ENCODE results near the gene FUT7.

Gene FUT7

DNA sequence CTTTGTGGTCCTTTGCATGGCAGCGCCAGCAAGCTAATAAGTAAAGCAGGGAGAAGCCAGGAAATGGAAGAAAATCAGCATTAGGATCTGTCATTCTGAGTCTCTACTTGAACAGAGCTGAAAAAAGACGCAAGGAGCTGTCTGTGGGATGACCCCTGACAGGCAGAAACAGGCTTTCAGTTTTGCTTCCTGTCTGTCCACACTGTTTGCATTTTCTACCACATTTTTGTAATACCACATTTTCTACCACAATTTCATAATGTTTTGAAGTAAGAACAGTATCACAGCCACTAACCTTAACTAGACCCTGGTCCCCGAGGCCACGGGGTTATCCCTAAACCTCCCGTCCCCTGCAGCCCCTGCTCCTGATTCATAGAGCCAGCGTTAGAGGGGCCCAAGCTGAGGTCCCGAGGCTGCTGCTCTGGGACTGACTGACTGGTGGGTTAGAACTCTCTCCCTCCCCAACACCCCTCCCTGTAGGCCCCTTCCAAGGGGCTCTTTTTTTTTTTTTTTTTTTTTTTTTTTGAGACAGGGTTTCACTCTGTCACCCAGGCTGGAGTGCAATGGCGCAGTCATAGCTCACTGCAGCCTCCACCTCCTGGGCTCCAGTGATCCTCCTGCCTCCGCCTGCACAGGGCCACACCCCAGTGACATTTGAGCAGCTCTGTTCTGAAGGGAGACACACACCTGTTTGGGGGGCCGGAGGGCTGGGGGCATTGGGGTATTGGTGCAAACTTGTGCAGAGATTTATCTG, 31.5 kb downstream of the FUT7 start:
- DNase-seq: peak; percentile 45

DNA sequence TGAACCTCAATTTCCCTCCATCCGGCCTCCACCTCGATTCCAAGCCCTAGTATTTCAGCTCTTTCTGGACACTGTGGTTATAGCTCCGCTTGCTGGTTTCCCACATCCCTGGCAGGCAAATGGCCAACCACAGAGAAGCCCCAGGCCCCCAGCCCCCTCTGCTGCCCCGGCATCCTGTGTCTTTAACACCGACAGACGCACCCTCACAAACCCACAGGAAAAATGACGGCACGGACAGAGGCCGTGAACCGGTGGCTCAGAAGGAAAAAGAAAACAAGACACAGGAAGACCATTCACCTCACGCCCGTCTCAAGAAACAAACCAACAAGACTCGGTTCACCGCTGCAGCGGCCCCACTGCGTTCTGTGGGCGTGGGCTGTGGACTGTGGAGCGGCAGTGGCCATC, 34.1 kb downstream of the FUT7 start:
- DNase-seq: peak; percentile 42

DNA sequence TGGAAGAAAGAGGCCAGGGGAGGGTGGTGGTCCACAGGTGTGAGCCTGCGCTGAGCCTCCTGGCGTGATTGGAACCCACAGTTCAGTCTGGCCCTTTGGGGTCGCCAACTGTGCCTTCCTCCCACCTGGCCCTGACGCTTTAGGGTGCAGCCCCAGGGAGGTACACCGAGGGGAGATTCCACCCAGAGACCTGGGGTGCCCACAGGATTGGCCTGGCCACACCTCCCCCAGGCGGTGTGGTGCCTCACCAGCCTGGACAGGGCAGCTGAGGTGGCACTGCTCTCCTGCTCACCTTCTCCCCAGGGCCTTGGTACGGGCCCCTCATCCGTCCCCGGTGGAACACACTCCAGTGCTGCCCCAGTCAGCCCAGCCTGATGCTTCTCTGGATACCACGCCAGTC, 34.5 kb downstream of the FUT7 start:
- DNase-seq: no peak

DNA sequence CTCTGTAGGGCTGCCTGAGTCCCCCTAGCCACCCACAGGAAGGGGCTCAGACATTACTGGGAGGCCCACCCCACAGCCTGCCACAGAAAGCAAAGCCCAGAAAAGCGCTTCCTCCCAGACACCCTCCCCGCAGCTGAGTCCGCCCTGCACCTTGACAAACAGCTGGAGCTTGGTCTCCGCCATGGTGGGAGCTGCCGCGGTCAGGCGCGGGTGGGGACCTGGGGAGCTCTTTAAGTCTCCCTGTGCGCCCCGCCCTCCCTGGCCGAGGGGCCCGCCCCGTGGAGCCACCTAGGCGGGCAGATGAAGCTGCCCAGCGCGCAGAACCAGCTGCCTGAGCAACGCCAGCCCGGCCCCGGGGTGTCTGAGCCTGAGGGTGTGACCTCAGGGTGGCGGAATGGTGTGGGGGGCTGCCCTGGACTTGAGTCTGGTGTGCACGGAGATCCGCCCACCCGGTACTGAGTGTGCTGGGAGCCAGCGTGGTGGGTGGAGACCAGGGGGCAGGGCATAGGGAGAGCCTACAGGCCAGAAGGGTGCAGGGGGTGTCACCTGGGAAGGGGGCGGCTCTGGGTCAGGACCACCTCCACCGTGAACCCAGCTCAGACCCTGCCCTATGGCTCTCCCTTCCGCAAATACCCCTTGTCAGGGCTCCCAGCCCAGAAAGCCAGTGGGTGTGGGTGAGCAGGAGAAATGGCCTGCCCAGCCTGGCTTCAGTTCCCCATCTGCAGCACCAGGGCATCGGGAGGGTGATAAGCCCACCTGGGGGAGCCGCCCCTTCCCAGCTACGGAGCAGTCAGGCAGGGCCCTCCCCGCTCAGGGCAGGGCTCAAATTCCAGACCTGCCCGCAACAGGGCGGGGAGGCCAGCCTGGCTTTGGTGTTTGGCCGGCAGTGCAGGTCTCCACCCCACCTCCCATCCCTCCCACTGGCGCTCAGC, 35.3 kb downstream of the FUT7 start, which contains the start of gene CLIC3:
CLIC3 (minus strand) TSS at position 208 of the 932 bp plus-strand sequence; CDS start at position 183, 25 bp downstream.
- peak; percentile 64 for DNase-seq

DNA sequence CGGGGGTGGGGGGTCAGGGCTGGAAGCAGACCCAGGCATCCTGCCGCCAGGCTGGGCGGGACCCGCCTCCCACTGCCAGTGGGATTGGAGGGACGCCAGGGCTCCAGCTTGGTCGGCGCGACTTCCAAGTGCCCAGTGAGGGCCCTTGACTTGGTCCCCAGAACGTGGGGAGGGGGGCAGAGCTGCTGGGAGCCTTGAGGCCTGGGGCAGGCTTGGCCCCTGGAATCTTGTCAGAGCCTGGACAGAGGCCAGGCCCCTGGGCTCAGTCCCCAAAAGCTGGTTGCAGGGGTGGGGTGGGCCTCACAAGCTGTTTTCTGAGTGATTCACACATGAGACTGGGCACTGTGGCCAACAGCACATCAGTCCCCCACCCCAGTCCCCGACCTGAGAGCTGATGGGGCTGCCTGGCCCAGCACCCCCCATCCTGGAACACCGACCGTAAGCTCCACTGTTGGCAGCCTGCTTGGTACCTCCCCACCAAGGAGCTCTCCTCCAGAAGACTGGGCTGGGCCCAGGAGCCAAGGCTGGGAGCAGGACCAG, 36.0 kb downstream of the FUT7 start:
- no peak for DNase-seq

DNA sequence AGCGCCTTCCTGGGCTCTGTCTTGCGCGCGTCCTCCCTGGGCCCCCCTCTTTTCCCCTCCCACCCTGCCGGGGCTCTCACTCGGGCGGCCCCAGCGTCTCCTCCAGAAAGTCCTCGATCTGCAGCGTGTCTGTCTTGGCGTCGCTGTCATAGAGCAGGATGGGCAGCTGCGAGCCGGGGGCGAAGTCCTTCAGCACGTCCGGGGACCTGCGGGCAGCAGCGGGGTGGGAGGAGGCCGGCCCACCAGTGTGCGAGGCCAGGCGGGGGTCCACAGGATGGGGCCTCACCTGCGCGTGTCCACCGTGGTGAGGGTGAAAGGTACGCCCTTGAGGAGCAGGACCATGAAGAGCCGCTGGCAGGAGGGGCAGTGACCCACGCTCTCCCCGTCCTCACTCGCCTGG, 36.5 kb downstream of the FUT7 start:
- no peak for DNase-seq

DNA sequence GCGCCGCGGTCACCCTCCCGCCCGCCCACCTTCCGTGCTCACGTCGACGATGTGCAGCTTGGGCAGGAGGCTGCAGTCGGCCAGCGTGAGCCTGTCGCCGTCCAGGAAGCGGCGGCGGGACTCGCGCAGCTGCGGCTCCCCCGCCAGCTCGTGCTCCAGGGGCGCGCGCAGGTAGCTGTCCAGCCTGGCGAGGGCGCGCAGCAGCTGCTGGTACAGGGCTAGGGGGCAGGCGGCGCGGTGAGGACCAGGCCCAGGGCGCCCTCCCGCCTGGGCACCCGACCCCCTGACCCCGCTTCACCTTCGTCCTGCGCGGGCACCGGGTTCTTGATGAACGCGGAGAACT, 37.0 kb downstream of the FUT7 start:
- no peak for DNase-seq

DNA sequence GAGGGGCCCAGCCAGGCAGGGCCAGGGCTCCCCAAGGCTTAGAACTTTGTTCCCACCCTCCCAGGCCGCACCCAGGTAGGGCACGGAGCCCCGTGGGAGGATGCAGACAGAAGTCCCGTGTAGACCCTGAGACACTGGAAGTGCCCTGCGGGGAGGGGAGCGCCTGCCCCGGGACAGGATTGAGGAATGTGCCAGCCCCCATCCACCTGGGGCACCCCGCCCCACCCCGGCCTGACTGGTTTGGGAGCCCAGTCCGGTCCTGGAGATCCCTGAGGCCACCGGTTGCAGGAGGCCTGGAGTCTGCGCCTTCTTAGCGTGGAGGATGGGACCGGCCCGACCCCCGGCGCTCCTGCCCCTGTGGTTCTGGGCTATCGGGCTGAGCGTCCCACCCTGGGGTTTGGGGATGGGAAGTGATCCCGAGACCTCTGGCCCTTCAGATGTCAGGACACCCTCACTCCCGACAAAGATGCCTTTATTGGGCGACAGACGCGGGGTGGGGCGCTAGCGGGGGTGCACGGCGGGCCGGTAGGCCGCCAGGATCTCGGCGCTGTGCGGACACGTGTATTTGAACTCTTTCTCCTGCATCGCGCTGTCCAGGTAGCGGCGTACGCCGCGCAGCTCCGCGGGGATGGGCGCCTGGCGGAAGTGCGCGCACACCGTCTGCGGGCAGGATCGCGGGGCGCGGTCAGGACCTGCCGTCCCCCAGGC, 37.6 kb downstream of the FUT7 start:
- no peak for DNase-seq

DNA sequence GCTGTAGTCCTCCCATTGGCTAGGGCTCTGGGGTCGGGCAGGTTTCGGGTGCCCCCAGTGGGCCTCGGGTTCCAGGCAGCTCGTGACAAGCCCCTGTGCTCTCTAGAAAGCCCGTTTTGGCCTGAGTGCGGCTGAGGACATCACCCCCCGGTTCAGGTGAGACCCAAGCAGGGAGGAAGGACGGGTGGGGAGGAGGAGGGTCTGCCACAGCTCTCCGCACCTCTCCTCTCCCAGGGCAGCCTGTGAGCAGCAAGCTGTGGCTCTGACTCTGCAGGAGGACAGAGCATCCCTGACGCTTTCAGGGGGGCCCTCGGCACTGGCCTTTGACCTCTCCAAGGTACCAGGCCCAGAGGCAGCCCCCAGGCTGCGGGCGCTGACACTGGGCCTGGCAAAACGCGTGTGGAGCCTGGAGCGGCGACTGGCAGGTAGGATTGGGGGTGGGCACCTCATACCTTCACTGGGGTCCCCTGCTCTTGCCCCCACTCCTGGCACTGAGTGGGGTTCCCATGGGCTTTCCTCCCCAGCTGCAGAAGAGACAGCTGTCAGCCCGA, 39.0 kb downstream of the FUT7 start:
- no peak for DNase-seq

DNA sequence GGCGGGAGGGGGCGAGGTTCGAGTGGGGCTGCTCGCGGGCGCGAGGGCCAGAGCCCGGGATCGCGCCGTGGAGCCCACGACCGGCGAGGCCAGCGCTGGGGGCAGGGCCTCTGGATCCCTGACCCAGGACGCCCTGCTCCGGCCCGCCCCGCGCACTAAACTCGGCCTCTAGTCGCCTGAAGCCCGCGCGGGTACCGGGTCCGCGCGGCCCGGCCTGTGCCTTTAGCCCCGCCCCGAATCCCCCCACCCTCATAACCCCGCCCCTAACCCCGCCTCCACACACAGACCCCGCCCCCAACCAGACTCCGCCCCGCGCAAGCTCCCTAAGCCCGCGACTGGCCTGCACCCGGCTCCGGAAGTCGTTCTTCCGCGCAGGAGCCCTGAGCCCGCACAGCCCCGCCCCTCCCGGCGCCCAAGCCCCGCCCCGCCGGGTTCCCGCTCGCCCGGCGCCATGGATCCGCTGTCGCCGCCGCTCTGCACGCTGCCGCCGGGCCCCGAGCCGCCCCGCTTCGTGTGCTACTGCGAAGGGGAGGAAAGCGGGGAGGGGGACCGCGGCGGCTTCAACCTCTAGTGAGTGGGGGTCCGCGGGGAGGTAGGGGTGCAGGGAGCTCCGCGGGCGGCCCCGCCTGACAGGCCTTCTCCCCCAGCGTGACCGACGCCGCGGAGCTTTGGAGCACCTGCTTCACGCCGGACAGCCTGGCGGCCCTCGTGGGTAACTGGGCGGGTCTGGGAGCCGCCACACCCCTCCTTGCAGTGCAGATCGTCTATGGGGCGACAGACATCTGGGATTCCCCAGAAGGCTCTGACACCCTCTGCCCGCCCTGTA, 39.7 kb downstream of the FUT7 start, which contains the start of gene PAXX:
PAXX (plus strand) TSS at position 430 of the 826 bp plus-strand sequence; CDS start at position 452, 22 bp downstream.
- DNase-seq: peak; percentile 92

DNA sequence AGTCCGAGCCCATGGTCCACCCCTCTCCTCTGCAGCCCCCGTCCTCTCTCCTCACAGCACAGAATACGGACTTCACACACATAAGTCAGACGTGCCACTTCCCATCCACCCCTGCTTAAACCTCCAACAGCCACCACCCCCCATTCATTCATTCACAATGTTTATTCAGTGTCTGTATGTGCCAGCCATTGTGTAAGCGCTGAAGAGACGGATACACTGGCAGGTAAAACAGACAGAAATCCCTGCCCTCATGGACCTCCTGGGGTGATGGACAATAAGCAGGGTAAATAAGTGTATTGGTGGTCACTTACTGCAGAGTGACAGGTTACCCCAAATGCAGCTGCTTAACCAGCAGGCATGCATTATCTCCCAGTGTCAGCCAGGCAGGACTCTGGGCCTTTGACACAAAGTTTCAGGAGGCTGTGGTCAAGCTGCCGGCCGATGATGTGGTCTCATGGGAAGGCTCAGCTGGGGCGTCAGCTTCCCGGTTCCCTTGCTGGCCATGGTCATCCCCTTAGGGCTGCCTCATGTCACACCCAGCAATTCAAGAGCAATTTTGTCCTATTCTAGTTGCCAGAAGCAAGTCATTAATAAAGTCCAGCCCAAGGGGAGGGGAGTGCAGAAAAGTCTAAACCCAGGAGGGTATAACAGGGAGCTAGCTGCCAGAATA, 41.5 kb downstream of the FUT7 start:
- no peak for DNase-seq

DNA sequence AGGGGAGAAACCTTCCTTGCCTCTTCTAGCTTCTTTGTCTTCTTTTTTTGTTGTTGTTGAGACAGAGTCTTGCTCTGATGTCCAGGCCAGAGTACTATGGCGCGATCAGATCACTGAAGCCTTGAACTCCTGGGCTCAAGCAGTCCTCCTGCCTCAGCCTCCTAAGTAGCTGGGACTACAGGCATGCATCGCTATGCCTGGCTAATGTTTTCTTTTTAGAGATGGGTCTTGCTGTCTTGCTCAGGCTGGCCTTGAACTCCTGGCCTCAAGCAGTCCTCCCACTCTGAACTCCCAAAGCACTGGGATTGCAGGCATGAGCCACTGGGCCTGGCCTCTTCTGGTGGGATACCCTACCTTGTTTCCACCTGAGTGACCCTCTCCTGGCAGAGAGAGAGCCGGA, 43.0 kb downstream of the FUT7 start:
- no peak for DNase-seq

DNA sequence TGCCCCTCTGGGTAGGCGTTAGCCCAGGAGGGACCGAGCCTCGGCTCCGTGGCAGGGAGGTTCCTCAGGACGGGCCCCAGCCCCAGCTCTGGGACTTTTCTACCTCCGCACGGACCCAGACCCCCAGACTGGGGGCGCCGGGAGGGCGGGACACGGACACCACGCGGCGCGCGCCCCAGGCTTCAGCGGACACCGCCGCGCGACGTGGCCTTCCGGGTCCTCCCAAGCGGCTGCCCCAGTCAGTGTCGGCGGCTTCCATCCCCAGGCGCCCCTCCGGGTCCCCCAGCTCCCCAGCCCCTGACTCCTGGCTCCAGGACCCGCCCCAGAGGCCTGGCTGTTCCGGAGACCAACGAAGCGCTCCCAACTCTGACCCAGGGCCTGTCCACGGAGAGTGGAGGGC, 46.0 kb downstream of the FUT7 start:
- no peak for DNase-seq

DNA sequence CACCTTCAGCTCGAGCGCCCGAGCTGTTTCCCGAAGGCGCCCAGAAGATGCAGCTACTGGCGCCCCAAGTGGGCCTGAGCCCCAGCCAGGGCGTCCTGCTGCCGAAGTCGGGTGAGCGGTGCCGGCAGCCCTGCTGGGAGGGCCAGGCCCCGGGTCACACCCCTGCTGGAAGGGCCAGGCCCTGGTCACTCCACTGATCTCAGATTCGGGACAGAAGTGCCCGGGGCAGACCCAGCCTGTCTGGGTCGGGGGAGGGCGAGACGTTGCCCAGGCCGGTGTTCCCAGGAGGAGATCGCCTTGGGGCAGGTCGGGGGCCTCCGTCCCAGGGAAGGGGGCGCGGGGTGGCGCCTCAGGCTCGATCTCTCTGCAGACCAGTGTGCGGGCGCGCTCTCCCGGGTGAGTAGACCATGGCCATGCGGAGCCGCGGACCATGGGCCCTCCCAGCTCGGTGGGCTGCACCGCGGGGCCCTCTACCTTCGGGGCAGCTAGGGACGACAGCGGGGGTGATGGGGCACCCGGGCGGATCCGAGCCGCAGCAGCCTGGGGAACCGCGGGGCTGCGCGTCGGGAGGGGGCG, 46.8 kb downstream of the FUT7 start:
- DNase-seq: no peak

DNA sequence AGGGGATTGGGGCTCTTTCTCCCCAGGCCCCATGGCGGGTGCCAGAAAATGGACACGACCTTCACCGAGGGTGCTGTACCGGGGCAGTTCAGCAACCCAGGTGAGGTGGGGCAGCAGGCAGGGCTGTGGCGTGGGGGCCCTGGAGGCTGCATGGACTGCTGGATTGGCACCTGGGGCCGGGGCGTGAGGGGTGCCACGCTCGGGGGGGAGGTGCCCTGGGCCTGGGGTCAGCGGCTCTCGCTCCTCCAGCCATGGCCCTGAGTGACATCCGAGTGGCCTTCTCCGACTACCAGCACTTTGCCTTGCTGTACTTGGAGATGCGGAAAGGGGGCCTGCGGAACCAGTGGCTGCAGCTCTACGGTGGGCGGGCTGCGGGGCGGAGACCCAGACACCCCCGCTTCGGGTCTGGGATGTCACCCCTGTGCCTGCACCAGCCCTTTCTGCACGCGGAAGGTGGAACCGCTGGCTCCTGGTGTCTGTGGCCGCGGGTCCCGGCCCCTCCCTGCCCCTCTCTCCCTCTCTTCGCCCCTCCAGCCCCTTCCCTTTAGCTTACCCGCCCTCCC, 47.3 kb downstream of the FUT7 start:
- DNase-seq: no peak

DNA sequence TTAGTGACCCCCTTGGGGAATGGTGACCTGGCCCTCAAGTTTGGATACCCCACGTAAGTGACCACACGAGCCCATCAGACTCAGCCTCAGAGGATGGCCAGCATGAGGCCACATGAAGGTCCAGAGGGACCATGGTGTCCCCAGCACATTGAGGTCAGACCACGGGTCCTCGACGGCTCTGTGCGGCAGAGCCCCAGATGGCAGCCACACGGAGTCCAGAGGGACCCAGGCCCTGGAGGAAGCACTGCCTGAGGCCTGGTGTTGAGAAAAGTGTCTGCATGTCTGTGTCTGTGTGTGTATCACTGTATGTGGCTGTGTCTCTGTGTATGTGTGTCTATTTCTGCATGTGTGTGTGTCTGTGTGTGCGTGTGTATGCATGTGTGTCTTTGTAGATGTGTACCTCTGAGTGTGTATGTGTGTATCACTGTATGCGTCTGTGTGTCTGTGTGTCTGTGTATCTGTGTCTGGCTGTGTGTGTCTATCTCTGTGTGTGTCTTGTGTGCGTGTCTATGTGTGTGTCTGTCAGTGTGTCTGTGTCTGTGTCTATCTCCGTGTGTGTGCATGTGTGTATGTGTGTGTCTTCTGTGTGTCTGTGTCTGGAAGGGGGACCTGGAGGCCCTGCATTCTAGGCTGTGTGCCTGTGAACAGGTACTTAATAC, 48.1 kb downstream of the FUT7 start:
- DNase-seq: no peak

DNA sequence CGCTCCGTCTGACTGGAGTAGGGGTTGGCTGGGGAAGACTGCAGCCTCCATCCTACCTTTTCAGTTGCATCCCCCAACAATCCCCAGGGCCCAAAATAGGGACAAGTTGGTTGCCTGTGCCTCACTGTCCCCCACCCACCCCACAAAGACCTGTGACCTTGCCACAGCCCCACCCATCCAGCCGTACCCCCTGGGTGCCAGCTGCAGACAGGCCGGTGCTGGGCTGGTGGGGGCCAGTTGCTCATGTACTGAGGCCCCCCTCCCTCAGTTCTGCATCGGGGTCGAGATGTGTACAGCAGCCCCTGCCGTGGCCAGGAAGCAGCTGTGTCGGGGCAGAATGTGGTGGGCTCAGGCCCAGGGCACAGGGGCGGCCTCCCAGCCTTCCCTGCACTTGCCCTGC, 48.7 kb downstream of the FUT7 start:
- DNase-seq: no peak

DNA sequence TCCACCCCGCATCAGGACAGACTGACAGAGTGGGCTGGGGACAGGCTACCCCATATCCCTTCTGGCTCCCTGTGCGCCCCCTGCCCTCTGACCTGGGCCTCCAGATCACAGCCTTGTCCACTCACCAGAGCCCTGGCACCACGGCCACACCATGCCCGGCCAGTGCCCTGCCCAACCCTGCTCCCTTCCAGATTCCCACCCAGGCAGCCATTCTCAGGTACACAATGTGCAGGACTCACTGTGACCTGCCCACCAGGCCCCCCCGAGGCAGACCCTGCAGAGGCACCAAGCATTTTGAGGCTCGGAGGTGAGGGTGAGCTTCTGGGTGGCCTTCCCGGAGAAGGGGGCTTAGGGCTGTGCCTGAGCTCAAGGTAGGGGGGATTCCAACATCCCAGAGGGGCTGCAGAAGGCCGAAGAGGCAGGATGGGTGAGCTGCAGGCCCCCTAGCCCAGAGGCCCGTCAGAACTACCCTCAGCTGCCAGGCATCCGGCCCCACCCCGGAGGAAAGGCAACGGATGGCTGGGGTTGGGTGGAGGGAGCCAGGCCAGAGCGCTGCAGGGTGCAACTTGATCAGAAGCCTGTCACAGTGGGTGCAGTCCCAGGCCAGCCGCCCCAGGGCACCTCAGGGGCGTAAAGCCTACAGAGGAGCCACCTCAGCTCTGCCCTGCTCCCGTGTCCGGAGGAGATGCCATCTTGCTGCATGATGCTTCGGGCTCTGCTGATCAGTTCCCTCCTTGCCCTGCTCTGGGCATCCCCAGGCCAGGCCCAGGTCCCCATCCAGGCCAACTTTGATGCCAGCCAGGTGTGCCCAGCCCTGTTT, 49.4 kb downstream of the FUT7 start, which contains the start of gene LCNL1:
LCNL1 (plus strand) TSS at position 762 of the 820 bp plus-strand sequence. CDS start 594 bp downstream, outside the sequence.
- no peak for DNase-seq

Data from central memory CD4-positive, alpha-beta T cell (primary cell).